SH-SY5Y (cell line): ENCODE results near the gene OXA1L.

Experiments used
- GATA2 ChIP-seq: IDR thresholded peaks from 2 replicates; pipeline ENCODE4 v1.6.1; 2011; ENCODE audit warnings: mild to moderate bottlenecking, low read depth, low read length
- GATA3 ChIP-seq: IDR thresholded peaks from 2 replicates; pipeline ENCODE4 v1.6.1; 2011; ENCODE audit warnings: low read depth, mild to moderate bottlenecking, low read length, moderate library complexity

Gene OXA1L

GRCh38 chr14:22761734-22762133, 4.8 kb upstream of the OXA1L start:
- TF ChIP-seq GATA3 (no peak), GATA2 (no peak)

GRCh38 chr14:22764382-22764781, 2.1 kb upstream of the OXA1L start:
- TF ChIP-seq GATA3 (no peak), GATA2 (no peak)

GRCh38 chr14:22767323-22767589, 768 bp downstream of the OXA1L start:
- TF ChIP-seq GATA3: no peak
- no peak for TF ChIP-seq GATA2

- TF ChIP-seq GATA2 (no peak), GATA3 (no peak)
These were observed 2.5 kb downstream of the OXA1L start for GRCh38 chr14:22768947-22769346.

- TF ChIP-seq GATA2: no peak
- TF ChIP-seq GATA3: no peak
These were observed 2.9 kb downstream of the OXA1L start for GRCh38 chr14:22769369-22769768.

GRCh38 chr14:22770481-22771187, 4.1 kb downstream of the OXA1L start:
- TF ChIP-seq GATA2 (no peak), GATA3 (no peak)

- TF ChIP-seq GATA3 (no peak), GATA2 (no peak)
These were observed 6.2 kb downstream of the OXA1L start for GRCh38 chr14:22772725-22773124.

GRCh38 chr14:22773162-22774010, 6.9 kb downstream of the OXA1L start:
- TF ChIP-seq GATA2 (no peak), GATA3 (no peak)

- no peak for TF ChIP-seq GATA3
- no peak for TF ChIP-seq GATA2
These were observed 7.7 kb downstream of the OXA1L start for GRCh38 chr14:22774011-22774706.

GRCh38 chr14:22776215-22776614, 9.7 kb downstream of the OXA1L start:
- TF ChIP-seq GATA3: no peak
- no peak for TF ChIP-seq GATA2

GRCh38 chr14:22778084-22778483, 11.6 kb downstream of the OXA1L start:
- TF ChIP-seq GATA3 (no peak), GATA2 (no peak)

- TF ChIP-seq GATA3: no peak
- TF ChIP-seq GATA2: no peak
These were observed 13.7 kb downstream of the OXA1L start for GRCh38 chr14:22780105-22780679.

- TF ChIP-seq GATA3 (no peak), GATA2 (no peak)
These were observed 14.4 kb downstream of the OXA1L start for GRCh38 chr14:22780941-22781300.

- TF ChIP-seq GATA3: no peak
- TF ChIP-seq GATA2: no peak
These were observed 15.0 kb downstream of the OXA1L start for GRCh38 chr14:22781301-22781991.

- no peak for TF ChIP-seq GATA2
- TF ChIP-seq GATA3: no peak
These were observed 20.2 kb downstream of the OXA1L start for GRCh38 chr14:22786685-22787084.
